Hematopoietic multipotent progenitor cell treated with erythropoietin and hydrocortisone succinate and interleukin-3 and kit ligand, for 4 days (in vitro differentiated cells): ENCODE measurements around the gene CDC42EP5.
A peak's percentile ranks its signal among the peaks of the same experiment; 100 is the strongest.
"Not testable (repeated sequence)": the region's sequence is repeated elsewhere in the genome, so short reads cannot be mapped to it uniquely, and the experiment has no call there.

Experiments
- DNase-seq: peaks from one replicate; pipeline ENCODE4 v3.0.0-alpha.2; 2015

CDC42EP5 gene

GRCh38 chr19:54489341-54489740 lies 16.2 kb upstream of the CDC42EP5 start:
- no peak for DNase-seq

- DNase-seq, result peak; percentile 39
Measured at GRCh38 chr19:54485851-54486250, 12.8 kb upstream of the CDC42EP5 start.

- no peak for DNase-seq
Measured at GRCh38 chr19:54484451-54484850, 11.4 kb upstream of the CDC42EP5 start.

- DNase-seq, result peak; percentile 70
Measured at GRCh38 chr19:54482889-54483288, 9.8 kb upstream of the CDC42EP5 start.

- peak; percentile 72 for DNase-seq
Measured at GRCh38 chr19:54481326-54481930, 8.3 kb upstream of the CDC42EP5 start.

GRCh38 chr19:54480051-54480450 lies 7.0 kb upstream of the CDC42EP5 start:
- peak; percentile 64 for DNase-seq

- DNase-seq, result peak; percentile 78
Measured at GRCh38 chr19:54478677-54479266, 5.7 kb upstream of the CDC42EP5 start.

- no peak for DNase-seq
Measured at GRCh38 chr19:54477650-54478049, 4.6 kb upstream of the CDC42EP5 start.

GRCh38 chr19:54475706-54476105 lies 2.6 kb upstream of the CDC42EP5 start:
- DNase-seq, result no peak

GRCh38 chr19:54473892-54474372 lies 836 bp upstream of the CDC42EP5 start:
- no peak for DNase-seq

GRCh38 chr19:54470991-54471782 lies 1.9 kb downstream of the CDC42EP5 start:
- no peak for DNase-seq

- DNase-seq, result no peak
Measured at GRCh38 chr19:54470276-54470887, 2.7 kb downstream of the CDC42EP5 start.

GRCh38 chr19:54469496-54469934 lies 3.6 kb downstream of the CDC42EP5 start:
- DNase-seq, result no peak

GRCh38 chr19:54466110-54466480 lies 7.0 kb downstream of the CDC42EP5 start:
- not testable (repeated sequence) for DNase-seq

GRCh38 chr19:54465426-54466109 lies 7.5 kb downstream of the CDC42EP5 start:
- no peak for DNase-seq

GRCh38 chr19:54464630-54465425 lies 8.3 kb downstream of the CDC42EP5 start:
- peak; percentile 98 for DNase-seq

- DNase-seq, result peak; percentile 97
Measured at GRCh38 chr19:54464044-54464629, 9.0 kb downstream of the CDC42EP5 start.

GRCh38 chr19:54463531-54464043 lies 9.5 kb downstream of the CDC42EP5 start, which contains the start of gene LENG9:
Gene LENG9, minus strand, starts transcription at chr19:54463778. Its CDS starts 252 bp downstream, at chr19:54463526.
- DNase-seq, result peak; percentile 99

- peak; percentile 84 for DNase-seq
Measured at GRCh38 chr19:54462655-54463530, 10.2 kb downstream of the CDC42EP5 start.

- DNase-seq, result peak; percentile 34
Measured at GRCh38 chr19:54462047-54462654, 10.9 kb downstream of the CDC42EP5 start.
